OCI-LY1 (cell line): Measurements from ENCODE around the gene SNX20.

ENCODE experiments used
- H2AFZ ChIP-seq: fragments of 200-600 bp; sonication (generic), shearing (Covaris generic); 2 replicates; pipeline ENCODE4 v1.6.0; 2014; ENCODE audit warnings: antibody characterized with exemption, mild to moderate bottlenecking, low read length
- H3F3A ChIP-seq: fragments of 200-600 bp; sonication (generic), shearing (Covaris generic); 2 replicates; pipeline ENCODE4 v1.6.0; 2014; ENCODE audit warnings: mild to moderate bottlenecking, antibody characterized with exemption, low read length, moderate library complexity; ENCODE audit not compliant: insufficient read depth
- H3K27ac ChIP-seq: fragments of 200-600 bp; sonication (generic); 2 replicates; pipeline ENCODE4 v1.5.1; 2014; ENCODE audit warnings: low read length, mixed run types, mild to moderate bottlenecking, low read depth; ENCODE audit not compliant: poor library complexity, severe bottlenecking
- H3K27me3 ChIP-seq: fragments of 200-600 bp; sonication (generic); 2 replicates; pipeline ENCODE4 v1.6.0; 2014; ENCODE audit warnings: antibody characterized with exemption, mild to moderate bottlenecking, low read length, moderate library complexity; ENCODE audit not compliant: insufficient read depth
- H3K36me3 ChIP-seq: fragments of 200-600 bp; sonication (generic); 2 replicates; pipeline ENCODE4 v1.6.1; 2014; ENCODE audit warnings: mild to moderate bottlenecking, antibody characterized with exemption, low read length, moderate library complexity, mixed read lengths; ENCODE audit not compliant: insufficient read depth
- H3K4me1 ChIP-seq: fragments of 200-600 bp; sonication (generic); 2 replicates; pipeline ENCODE4 v1.5.1; 2014; ENCODE audit warnings: mild to moderate bottlenecking, low read length, moderate library complexity; ENCODE audit not compliant: insufficient read depth, severe bottlenecking
- H3K4me2 ChIP-seq: fragments of 200-600 bp; sonication (generic), shearing (Covaris generic); 2 replicates; pipeline ENCODE4 v1.6.1; 2014; ENCODE audit warnings: low read length
- H3K4me3 ChIP-seq: fragments of 200-600 bp; sonication (generic); 2 replicates; pipeline ENCODE4 v1.5.1; 2014; ENCODE audit warnings: low read length, low read depth, mild to moderate bottlenecking, mixed read lengths; ENCODE audit not compliant: poor library complexity, severe bottlenecking
- H3K79me2 ChIP-seq: fragments of 200-600 bp; shearing (Covaris generic); 2 replicates; pipeline ENCODE4 v1.6.1; 2016; ENCODE audit warnings: mixed run types, low read length, mixed read lengths; ENCODE audit not compliant: insufficient read depth
- H3K9ac ChIP-seq: fragments of 200-600 bp; sonication (generic), shearing (Covaris generic); 2 replicates; pipeline ENCODE4 v1.6.1; 2014; ENCODE audit warnings: mild to moderate bottlenecking, low read length, mixed read lengths
- H3K9me2 ChIP-seq: fragments of 200-600 bp; sonication (generic), shearing (Covaris generic); 2 replicates; pipeline ENCODE4 v1.6.1; 2014; ENCODE audit warnings: low read depth, mild to moderate bottlenecking, low read length, mixed read lengths
- H3K9me3 ChIP-seq: fragments of 200-600 bp; shearing (Covaris generic); 2 replicates; pipeline ENCODE4 v1.6.1; 2014; ENCODE audit warnings: low read length, mixed read lengths
- H4K20me1 ChIP-seq: fragments of 200-600 bp; sonication (generic), shearing (Covaris generic); 2 replicates; pipeline ENCODE4 v1.6.0; 2016; ENCODE audit warnings: mild to moderate bottlenecking, low read length; ENCODE audit not compliant: insufficient read depth
- EZH2 ChIP-seq: fragments of 200-600 bp; sonication (generic), shearing (Covaris generic); IDR thresholded peaks from 2 replicates; pipeline ENCODE4 v1.8.0; 2017; ENCODE audit warnings: borderline replicate concordance, mixed run types, mild to moderate bottlenecking, antibody characterized with exemption, low read length, moderate library complexity, mixed read lengths
- TF ChIP-seq, protein P1 (sequence below): fragments of 200-600 bp; sonication (generic), shearing (Covaris generic); IDR thresholded peaks from 2 replicates; pipeline ENCODE4 v1.5.1; 2017; ENCODE audit warnings: mild to moderate bottlenecking, antibody characterized with exemption, low read length, moderate library complexity, mixed read lengths

SNX20 gene

DNA sequence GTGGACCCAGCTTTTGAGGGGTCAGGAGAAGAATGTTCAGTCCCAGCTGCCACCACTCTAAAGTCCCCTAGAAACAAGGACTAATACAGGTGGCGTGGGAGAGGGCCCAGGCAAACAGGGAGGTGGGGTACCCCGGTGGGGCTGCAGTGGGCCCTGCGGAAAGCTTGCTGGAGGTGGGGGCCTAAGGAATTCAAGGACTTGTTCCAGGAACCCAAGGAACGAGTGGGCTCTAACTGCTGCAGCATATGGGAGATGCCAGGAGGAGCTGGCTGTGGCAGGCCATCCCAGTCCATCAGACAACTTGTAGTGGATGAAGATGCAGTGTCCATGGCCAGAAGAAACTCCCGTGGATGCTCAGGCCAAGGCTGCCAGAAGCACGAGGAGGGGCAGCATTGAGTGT lies 10.6 kb downstream of the SNX20 start:
- H4K20me1 ChIP-seq: no peaks in the 10 kb centered on the region

DNA sequence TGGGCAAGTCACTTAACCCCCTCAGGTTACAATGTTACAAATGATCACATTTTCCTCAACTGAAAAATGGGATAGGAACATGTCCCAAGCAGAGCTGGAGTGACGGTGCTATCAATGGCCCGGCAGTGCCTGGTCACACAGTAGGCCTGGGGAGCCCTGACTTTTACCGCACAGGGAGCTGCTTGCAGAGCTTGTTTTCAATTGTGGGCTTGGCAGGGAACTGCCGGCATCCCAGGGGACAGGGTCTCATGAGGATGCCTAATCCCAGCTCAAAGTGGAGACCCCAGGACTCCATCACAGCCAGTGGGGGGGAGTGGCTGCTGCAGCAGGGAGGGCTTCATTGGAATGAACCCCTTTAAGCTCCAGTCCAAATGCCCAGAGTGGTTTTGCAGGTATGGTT lies 11.4 kb downstream of the SNX20 start:
- H2AFZ ChIP-seq: no peak overlapping the region
- no peak overlapping the region for H3K27ac ChIP-seq
- peaks cover 3% of the 10 kb centered on the region for H3K4me1 ChIP-seq
- H3K27me3 ChIP-seq: 0 out of 2 replicates have a peak, but pooled peaks cover 3% of the 10 kb centered on the region
- H3K9me2 ChIP-seq: no peaks in the 10 kb centered on the region
- peaks cover 26% of the 10 kb centered on the region for H3K36me3 ChIP-seq
- no peak overlapping the region for H3K4me2 ChIP-seq
- H3K4me3 ChIP-seq: no peak overlapping the region
- 0 out of 2 replicates have a peak, but pooled peaks cover 2% of the 10 kb centered on the region for H3F3A ChIP-seq
- H3K9ac ChIP-seq: no peak overlapping the region
- H3K9me3 ChIP-seq: peaks cover 9% of the 10 kb centered on the region
- H4K20me1 ChIP-seq: no peaks in the 10 kb centered on the region
- TF ChIP-seq, protein P1, sequence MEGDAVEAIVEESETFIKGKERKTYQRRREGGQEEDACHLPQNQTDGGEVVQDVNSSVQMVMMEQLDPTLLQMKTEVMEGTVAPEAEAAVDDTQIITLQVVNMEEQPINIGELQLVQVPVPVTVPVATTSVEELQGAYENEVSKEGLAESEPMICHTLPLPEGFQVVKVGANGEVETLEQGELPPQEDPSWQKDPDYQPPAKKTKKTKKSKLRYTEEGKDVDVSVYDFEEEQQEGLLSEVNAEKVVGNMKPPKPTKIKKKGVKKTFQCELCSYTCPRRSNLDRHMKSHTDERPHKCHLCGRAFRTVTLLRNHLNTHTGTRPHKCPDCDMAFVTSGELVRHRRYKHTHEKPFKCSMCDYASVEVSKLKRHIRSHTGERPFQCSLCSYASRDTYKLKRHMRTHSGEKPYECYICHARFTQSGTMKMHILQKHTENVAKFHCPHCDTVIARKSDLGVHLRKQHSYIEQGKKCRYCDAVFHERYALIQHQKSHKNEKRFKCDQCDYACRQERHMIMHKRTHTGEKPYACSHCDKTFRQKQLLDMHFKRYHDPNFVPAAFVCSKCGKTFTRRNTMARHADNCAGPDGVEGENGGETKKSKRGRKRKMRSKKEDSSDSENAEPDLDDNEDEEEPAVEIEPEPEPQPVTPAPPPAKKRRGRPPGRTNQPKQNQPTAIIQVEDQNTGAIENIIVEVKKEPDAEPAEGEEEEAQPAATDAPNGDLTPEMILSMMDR: no peak
- TF ChIP-seq EZH2: no peak
- H3K79me2 ChIP-seq: no peaks in the 10 kb centered on the region

More for the DNA sequence above, 10.6 kb downstream of the SNX20 start:
- H3K9me3 ChIP-seq: peaks cover 9% of the 10 kb centered on the region
- no peak overlapping the region for H3K4me3 ChIP-seq
- no peak overlapping the region for H2AFZ ChIP-seq
- no peaks in the 10 kb centered on the region for H3K4me1 ChIP-seq
- H3K9me2 ChIP-seq: no peaks in the 10 kb centered on the region
- H3K27ac ChIP-seq: no peak overlapping the region
- no peaks in the 10 kb centered on the region for H3K27me3 ChIP-seq
- H3F3A ChIP-seq: 0 out of 2 replicates have a peak, but pooled peaks cover 2% of the 10 kb centered on the region
- no peak overlapping the region for H3K9ac ChIP-seq
- no peak for TF ChIP-seq EZH2
- TF ChIP-seq, protein P1: no peak
- H3K4me2 ChIP-seq: no peak overlapping the region
- H3K79me2 ChIP-seq: no peaks in the 10 kb centered on the region
- peaks cover 31% of the 10 kb centered on the region for H3K36me3 ChIP-seq

DNA sequence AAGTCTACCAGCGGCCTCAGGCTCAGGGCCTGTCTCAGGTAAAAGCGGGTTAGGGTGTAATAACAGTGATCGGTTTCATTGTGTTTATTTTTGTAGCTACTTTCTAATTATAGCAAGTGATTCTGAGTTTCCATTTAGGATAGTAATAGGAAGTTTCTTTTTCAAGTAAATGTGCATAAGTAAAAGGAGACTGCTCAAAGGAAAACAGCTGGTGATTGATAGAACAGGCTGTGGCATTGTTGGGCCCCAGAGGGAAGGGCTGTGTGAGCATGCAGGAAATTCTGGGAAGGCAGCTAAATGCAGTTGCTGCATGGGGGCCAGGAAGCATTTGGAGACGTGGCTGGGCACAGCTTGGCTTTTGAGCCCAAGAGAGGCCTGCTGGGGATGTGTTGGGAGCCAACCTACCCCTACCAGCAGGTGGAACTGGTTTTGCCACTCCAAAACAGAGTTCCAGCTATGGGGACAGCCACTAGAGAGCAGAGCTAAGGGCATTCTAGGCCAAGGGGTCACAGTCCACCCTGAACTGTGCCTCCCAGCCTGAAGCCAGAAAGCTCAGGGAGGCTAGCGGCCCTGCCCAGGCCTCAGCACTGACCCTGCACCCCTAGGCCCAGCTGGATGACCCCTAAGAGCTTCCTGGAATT lies 12.6 kb downstream of the SNX20 start:
- no peak overlapping the region for H3K27ac ChIP-seq
- H3K36me3 ChIP-seq: peaks cover 17% of the 10 kb centered on the region
- no peaks in the 10 kb centered on the region for H3K79me2 ChIP-seq
- H3K27me3 ChIP-seq: 0 out of 2 replicates have a peak, but pooled peaks cover 3% of the 10 kb centered on the region
- H3K4me2 ChIP-seq: no peak overlapping the region
- peaks cover 9% of the 10 kb centered on the region for H3K9me3 ChIP-seq
- 0 out of 2 replicates have a peak, but pooled peaks cover 2% of the 10 kb centered on the region for H3F3A ChIP-seq
- H3K4me3 ChIP-seq: no peak overlapping the region
- no peak overlapping the region for H2AFZ ChIP-seq
- no peaks in the 10 kb centered on the region for H3K9me2 ChIP-seq
- no peaks in the 10 kb centered on the region for H4K20me1 ChIP-seq
- no peak for TF ChIP-seq EZH2
- TF ChIP-seq, protein P1: no peak
- no peak overlapping the region for H3K9ac ChIP-seq
- peaks cover 3% of the 10 kb centered on the region for H3K4me1 ChIP-seq
